HUDEP-2 (cell line): Measurements from ENCODE around the gene CCDC73.
"Not testable (repeated sequence)": the region's sequence is repeated elsewhere in the genome, so short reads cannot be mapped to it uniquely, and the experiment has no call there.

Source experiments
- DNase-seq, 76 experiments: peaks; one replicate each; lab custom pipeline; 2025; ENCODE audit not compliant: unreplicated experiment in 76 of 76; lab: John Stamatoyannopoulos, UW

CCDC73 gene

DNA sequence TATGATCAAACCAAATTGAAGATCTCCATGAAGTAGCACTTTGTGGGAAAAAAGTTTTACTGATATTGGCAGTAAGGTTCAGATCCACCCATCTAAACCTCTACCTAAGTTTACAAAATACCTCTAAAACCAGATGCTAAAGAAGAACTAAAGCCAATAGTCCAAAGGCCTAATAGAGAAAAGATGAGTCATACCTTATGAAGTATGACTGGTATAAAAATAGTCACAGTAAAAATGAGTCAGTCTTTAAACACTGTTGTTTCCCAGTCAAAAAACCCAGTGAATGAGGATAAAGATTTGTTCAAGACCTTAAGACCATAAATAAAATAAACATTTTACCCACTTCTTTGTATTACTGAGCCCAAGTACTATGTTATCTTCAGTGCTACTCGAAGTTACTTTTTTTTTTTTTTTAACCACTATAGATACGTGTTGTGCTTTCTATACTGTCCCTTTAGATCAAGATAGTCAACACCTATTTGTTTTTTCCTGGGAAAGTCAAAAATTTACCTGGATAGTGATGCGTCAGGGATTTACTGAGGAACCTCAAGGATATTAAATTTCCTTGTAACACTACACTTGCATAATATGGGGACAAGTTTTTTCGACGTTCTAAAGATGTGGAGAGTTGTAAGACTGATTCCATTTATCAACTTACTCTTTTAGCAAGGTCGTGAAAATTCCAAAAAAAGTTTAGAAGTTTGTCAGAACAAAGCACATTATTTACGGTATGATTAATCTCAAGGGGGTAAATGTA, 87.3 kb downstream of the CCDC73 start:
- no peak for DNase-seq

DNA sequence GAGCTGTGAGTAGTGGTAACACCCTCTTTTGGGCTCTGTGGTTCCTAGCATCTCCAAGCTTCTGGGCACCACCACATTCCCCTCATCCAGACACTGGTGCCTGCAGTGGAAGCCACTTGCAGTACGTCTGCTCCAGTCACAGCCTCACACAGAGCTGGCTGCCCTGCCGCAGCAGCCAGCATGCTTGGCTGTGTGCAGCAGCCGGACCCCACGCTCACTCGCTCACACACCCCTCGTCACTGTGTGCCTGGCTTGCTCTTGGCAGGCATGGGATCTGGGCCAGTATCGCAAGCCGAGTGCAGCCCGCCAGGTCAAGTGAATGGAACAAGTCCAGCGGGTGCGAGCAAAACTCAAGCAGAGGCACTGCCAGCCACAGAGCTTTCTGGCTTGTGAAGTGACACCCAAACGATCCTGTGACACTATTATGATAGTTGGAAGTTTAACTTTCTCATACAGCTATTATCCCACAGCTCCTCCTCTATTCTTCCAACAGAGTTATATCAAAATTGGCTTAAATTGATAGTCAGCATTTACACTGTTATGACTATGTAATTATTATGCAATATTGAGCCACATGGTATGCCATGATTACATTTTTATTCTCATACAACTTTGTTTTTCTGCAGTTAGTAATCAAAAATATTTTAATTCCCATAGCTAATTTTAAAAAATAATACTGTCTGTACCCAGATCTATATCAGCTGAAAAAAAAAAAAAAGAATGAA, 89.0 kb downstream of the CCDC73 start:
- DNase-seq = no peak

DNA sequence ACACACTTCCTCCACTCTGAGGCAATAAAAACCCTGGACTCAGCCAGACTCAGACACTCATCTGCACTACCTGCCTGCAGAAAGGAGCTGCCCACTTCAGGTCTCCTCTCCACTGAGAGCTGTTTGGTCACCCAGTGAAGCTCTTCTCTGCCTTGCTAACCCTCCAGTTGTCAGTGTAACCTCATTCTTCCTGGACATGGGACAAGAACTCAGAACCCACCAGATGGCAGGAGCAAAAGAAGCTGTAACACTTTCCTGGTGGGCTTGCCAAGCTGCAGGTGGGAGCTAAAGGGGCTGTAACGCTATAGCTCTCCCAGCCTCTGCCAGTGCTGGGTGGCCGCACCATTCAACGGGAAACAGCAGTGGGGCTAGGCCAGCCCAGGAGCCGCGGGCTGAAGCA, 89.7 kb downstream of the CCDC73 start:
- DNase-seq = no peak

DNA sequence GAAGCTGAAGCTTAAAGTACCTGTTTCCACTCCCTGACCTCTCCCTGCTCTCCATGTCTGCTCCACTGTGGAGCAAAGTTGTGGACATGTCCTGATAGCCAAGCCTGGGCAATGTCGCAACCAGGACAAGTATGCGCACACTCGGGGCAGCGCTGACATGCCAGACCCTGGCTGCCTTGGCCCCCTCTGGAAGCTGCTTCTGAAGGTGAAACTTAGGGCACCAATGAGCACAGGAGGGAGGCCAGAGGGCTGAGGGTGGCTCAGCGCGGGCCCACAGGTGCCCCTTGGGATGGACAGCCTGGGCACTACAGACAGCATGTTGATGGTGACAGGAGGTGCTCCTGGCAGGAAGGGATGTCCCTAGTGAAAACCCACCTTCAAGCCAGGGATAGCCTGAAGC, 90.2 kb downstream of the CCDC73 start:
- DNase-seq = no peak

DNA sequence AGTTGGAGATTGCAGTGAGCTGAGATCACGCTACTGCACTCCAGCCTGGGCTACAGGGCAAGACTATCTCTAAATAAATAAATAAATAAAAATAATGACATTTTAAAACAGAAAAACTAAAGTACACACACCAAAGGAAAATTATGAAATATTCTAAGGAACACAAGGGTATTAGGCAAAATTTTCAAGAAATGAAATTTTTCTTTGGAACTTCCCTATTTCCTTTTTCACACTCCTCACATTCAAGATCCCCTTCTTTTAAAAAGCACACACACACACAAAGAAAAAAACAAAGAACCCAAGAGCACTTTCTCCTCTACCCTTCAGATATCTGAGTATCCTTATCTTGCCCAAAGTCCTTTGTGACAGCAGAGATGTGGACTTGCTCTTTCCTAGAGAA, 92.8 kb downstream of the CCDC73 start:
- DNase-seq = no peak

DNA sequence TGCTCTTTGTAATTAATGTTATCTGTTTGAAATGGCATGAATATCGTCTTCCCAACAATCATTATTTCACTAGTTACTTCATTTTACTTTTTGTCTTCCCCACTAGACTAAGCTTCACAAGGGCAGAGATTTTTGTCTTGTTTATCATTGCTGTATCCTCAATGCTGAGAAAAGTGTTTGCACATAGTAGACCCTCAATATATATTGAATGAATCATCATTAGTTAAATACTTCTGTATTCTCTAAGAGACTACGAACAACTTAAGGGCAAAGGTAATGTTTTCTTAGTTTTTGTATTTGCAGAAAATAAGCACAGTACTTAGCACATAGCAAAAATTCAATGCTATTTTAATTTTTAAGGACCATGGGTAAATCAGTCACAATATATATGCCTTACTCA, 95.9 kb downstream of the CCDC73 start:
- no peak for DNase-seq

DNA sequence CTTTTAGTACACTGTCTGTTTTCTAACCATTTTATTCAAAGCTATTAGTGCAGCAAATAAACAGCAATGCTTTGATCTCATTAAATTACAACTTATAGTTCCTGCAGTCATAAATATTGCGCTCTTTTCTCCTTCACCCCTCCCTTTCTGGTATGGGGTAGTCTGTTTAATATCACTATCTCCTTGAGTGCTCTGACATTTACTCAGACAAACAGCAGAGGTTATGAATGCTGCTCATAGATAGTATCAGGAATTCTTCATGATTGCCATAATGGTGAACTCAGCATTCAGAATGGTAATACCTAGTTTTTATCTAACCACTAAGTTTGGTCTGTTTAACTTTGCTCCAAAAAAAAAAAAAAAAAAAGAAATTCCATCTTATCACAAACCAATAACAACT, 123.4 kb downstream of the CCDC73 start:
- DNase-seq = no peak

DNA sequence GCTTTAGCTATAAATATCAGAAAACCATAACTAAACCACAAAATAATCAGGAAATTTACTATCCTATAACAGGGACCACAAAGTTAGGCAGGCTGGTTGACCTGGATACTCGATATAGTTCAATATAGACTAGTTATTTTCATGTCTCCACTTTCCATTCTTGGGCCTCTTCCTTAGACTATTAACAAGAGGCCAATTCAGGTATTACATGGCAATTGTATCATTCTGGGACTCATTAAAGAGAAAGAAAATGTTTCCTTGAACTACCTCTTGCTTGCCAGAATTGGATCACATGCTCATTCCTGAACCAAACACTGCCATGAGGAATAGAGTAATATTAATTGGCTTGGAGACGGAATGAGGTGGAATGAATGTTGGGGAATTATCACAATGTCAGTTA, 134.8 kb downstream of the CCDC73 start:
- DNase-seq = no peak

DNA sequence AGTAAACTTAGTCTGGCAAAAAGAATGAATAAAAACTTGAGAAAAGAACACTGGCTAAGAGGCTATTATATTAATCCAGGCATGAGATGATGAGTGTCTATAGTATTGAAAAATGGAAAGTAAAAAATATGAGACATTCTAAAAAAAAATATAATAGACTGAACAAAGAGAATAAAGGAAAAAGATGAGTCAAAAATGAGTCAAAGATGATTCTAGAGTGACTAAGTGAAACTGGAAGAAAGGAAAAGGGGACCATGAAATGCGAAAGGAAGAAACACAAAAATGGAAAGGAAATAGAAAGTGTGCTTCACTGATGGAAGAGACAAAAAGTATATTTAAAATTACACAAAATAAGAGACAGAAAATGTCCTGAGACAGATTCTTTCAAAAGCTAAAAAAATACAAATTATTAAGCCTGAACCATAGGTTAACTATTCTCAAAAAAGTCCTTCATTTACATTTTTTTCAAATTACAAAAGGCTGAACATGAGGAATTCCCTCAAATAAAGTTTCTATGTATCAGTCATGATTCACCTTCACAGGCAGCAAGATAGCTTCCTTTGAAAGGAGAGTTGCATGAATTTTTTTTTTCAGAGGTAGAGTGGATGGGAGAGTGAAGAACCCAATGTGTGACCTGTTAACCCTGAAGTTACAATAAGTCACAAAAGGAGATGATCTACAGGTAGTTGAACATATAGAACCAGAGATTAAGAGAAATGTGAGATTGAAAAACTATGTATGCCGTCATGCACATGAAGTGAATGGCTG, 135.6 kb downstream of the CCDC73 start:
- DNase-seq = no peak

DNA sequence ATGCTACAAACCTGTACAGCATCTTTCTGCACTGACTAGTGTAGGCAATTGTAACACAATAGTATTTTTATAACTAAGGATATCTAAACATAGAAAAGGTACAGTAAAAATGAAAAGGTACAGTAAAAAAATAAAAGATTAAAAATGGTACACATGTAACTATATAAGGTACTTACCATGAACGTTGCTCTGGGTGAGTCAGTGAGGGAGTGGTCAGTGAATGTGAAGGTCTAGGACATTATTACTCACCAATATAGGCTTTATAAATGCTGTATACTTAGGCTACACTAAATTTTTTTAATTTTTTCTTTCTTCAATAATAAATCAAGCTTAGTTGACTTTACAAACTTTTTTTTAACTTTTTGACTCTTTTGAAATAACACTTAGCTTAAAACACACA, 150.9 kb downstream of the CCDC73 start:
- no peak for DNase-seq

DNA sequence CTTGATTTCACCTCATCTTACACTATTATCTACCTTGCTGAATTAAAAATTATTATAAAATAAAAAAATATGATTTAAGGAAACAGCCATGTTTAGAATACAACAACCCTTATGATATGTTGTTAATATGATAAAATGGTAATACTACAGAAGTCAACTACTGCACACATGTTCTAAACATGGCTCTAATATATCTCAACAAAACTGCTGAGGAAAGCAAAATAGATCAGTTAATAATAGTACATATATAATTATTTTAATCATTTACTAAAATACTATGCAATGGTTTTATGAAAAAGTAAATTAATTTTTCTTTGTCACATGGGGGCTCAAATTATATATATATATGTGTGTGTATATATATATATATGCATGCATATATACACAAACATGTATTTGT, 153.1 kb downstream of the CCDC73 start:
- no peak for DNase-seq

DNA sequence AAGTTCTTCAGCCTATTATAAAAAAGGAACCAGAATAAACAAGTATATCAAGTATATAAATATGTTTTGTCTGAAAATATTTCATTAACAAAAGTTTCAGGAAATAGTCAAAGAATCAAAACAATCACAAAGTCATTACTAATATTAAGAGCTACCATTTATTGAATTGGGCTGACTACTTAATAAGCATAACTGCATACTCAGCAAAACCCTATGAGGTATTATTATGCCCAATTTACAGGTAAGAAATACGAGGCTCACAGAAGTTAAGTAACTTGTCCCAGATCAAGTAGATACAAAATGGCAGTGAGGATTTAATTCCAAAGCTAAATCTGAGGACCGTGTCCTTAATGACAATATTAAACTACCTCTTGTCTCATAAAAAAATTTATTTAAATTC, 158.6 kb downstream of the CCDC73 start:
- DNase-seq = no peak

DNA sequence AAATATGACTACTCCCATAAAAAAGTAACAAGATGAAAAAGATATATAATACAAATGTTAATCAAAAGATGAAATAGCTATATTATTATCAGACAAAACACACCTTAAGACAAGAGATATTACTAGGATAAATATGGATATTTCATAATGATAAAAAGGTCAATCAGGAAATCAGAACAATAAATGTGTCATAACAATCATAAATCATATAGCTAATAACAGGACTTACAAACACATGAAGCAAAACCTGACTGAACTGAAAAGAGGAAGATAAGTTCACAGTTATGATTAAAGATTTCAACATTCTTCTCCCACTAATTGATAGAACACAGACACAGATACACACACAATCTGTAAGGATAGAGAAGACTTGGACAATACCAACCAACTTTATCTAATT, 163.6 kb downstream of the CCDC73 start:
- no peak for DNase-seq

DNA sequence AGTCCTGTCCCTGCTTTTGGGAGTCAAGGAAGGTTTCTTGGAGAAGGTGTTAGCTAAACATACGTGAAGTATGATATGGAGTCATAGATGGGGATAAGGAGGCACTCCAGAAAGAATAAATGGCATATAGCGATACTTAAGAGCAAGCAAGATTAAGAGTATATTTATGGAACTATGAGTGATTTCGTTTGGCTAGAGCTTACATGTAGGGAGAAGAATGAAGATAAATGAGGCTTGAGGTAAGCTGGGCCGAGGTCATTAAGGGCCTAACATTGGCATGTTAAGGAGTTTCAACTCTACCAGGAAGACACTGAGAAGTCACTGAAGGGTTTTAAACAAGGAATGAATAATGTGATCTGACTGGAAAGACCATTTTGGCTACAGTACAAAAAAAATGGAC, 177.6 kb downstream of the CCDC73 start:
- DNase-seq = no peak

DNA sequence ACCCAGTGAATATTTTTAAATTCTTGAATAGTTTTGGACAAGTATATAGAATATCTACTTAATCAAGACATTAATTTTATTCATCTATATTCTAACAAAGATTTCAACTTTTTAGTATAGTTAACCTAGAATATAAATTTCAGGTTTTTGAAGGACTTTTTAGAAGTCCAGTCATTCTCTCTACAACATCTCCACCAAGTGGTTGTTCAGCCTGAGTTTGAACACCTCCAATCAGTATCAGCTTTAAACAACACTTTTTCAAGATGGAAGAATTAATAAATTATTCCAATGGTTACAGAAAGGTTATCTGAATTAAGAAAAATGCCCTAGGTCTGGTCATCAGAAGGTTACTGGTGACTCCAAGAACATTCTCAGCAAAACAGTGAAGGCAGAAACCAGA, 179.0 kb downstream of the CCDC73 start:
- DNase-seq = peak in 1 of 76 experiments; percentile 4

DNA sequence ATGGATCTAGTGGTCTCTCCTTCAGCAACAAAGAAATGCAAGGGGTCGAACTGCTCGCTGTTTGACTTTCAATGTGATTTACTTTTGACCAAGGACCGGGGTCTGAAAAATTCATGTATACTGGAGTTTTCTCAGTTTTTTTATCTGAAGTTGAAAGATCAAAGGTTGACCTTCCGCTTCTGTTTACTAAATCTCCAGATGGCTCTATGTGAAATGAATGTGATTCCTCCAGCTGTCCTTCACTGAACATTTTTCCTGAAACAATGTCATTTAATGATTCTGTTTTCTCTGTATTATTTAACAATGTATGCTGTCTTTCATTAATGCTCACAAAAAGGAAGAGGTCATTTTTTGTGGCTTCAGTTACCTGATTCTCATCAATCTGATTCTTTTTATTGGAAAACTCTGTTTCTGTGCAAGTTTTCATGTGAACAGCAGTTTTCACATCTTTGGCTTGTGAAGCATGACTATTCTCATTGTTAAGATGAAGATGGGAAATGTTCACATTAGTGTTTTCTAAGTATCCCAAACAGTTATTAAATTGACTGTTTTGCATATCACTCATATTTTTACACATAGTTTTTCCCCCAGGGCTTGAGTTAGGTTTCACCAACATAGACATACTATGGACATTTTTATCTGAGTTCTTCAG, 180.8 kb downstream of the CCDC73 start:
- no peak for DNase-seq

DNA sequence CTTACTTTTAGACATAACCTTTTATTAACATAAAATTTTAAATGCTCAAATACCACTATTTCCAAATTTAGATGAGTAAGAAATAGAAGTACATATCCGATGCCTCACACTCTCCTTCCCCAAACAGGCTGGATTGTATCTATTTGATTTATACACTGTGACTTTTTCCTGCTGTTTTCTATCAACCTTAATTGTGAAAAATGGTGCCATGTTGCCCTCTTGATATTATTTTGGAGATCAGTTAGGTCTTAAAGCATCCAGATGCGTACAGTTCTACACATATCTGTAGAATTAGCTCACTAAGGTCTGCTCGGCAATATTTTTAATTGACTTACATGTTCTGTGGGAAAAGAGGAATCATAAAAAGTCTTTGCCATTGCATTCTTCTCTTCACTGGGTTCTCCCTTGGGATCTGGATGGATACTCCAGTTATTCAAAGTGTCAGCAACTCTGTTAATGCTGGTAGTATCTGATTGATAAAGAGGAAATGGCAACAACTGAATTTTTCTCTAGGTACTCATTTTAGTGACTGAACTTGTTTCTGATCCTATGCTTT, 183.6 kb downstream of the CCDC73 start:
- DNase-seq = no peak

DNA sequence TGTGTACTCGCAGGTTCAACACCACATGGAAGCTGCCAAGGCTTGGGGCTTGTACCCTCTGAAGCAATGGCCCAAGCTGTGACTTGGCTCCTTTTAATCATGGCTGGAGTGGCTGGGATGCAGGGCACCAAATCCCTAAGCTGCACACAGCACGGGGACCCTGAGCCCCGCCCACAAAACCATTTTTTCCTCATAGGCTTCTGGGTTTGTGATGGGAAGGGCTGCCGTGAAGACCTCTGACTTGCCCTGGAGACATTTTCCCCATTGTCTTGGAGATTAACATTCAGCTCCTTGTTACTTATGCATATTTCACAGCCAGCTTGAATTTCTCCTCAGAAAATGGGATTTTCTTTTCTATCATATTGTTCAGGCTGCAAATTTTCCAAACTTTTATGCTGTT, 185.6 kb downstream of the CCDC73 start:
- not testable (repeated sequence) for DNase-seq

DNA sequence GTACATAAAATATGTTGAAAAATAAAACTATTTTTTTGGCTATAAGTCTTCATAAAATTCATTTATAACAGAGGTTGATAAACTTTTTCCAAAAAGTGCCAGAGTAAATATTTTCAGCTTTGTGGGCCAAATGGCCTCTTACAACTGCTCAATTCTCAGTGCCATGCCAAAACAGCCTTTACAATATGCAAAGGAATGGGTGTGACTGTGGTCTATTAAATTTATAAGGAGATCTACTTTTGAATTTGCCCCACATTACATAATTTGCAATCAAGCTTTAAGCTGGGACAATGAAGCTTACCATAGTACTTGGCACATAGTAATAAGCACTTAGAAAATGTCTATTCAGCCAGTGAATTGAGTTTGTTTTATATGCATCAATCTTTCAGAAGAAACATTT, 188.2 kb downstream of the CCDC73 start:
- DNase-seq = no peak

DNA sequence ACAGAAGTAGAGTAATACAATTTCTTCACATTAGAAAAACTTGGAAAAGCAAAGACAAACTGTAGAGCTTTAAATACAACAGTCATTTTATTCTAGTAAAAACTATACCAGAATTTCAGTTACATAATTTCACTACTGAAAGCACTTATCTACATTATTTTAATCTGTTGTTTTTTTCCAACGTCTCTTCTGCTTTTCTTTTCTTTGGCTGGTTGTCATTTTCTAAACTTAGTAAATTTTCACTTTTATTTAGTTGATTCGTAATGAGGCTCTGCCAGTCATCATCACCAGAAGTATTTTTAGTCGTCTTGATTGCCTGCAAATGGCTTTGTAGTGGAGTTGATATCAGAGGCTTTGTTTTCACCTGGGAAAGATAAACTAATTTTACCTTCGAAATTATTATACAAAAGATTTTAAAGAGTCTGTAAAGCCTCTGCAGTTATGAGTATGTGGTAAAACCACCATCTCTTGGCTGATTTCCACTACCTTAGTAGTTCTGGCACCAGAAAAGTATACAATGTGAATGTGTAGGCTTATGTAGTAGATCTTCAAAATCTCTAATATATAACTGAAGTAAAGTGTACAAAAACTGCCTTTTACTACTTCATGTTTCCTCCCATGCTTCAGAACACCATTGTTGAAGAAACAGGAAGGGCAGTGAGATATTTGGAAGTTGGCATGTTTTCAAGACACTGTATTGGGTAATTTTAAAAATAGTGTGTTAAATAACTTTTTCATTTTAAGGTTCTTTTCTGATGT, 191.6 kb downstream of the CCDC73 start:
- DNase-seq = no peak
